ENCODE measurements around the gene PXMP2. TPM values are rescaled to one million over a fixed set of nuclear protein-coding genes. Genes with fewer than 3 reads are reported as not detected.

The PXMP2 gene
- total RNA-seq, 2 donors from 2014 or later = 26.7 to 27.0 TPM

- WGBS, 2 experiments (ENCODE audit: insufficient coverage in 1 of 2, insufficient read length in 1 of 2) = 96 to 100% methylated on average over 4 to 12 of the region's 12 CpGs
- H3K27me3 ChIP-seq (ENCODE audit: control insufficient read depth, insufficient read depth, low read length, poor library complexity, severe bottlenecking) = no peaks in the 10 kb centered on the region
- H3K9me3 Mint-ChIP-seq = no peaks in the 10 kb centered on the region
- H3K27ac Mint-ChIP-seq = no peak overlapping the region
- no peaks in the 10 kb centered on the region for H3K27me3 Mint-ChIP-seq (ENCODE audit: insufficient read depth)
- no peak for DNase-seq
- H3K4me1 ChIP-seq (ENCODE audit: control insufficient read depth, insufficient read depth, low read length) = no peaks in the 10 kb centered on the region
- H3K27ac ChIP-seq (ENCODE audit: low read depth, low read length) = no peak overlapping the region
- no peak for TF ChIP-seq CTCF (conservative IDR thresholded peaks at IDR 0.05)
- no peak overlapping the region for H3K4me3 ChIP-seq (ENCODE audit: low read length)
- H3K36me3 ChIP-seq (ENCODE audit: control insufficient read depth, insufficient read depth, low read length) = peaks cover 89% of the 10 kb centered on the region
- H3K9ac ChIP-seq (ENCODE audit: extremely low read depth, low read length, poor library complexity, severe bottlenecking) = no peak overlapping the region
- peaks cover 88% of the 10 kb centered on the region for H3K36me3 Mint-ChIP-seq (ENCODE audit: low read depth)
- H3K4me1 Mint-ChIP-seq = peaks cover 4% of the 10 kb centered on the region
- H3K9me3 ChIP-seq (ENCODE audit: control insufficient read depth, low read length) = no peaks in the 10 kb centered on the region
- no peak overlapping the region for H3K4me3 Mint-ChIP-seq
Measured at GRCh38 chr12:132672678-132673077, 14.7 kb upstream of the PXMP2 start.

- no peak overlapping the region for H3K27ac ChIP-seq (ENCODE audit: low read depth, low read length)
- peaks cover 91% of the 10 kb centered on the region for H3K36me3 ChIP-seq (ENCODE audit: control insufficient read depth, insufficient read depth, low read length)
- H3K27me3 Mint-ChIP-seq (ENCODE audit: insufficient read depth) = no peaks in the 10 kb centered on the region
- 93 to 94% methylated on average over 19 to 26 of the region's 27 CpGs for WGBS, 2 experiments (ENCODE audit: insufficient coverage in 1 of 2, insufficient read length in 1 of 2)
- peaks cover 84% of the 10 kb centered on the region for H3K36me3 Mint-ChIP-seq (ENCODE audit: low read depth)
- H3K27ac Mint-ChIP-seq = no peak overlapping the region
- no peaks in the 10 kb centered on the region for H3K4me1 ChIP-seq (ENCODE audit: control insufficient read depth, insufficient read depth, low read length)
- H3K9me3 ChIP-seq (ENCODE audit: control insufficient read depth, low read length) = no peaks in the 10 kb centered on the region
- H3K9me3 Mint-ChIP-seq = no peaks in the 10 kb centered on the region
- no peak overlapping the region for H3K4me3 Mint-ChIP-seq
- no peaks in the 10 kb centered on the region for H3K27me3 ChIP-seq (ENCODE audit: control insufficient read depth, insufficient read depth, low read length, poor library complexity, severe bottlenecking)
- no peak overlapping the region for H3K9ac ChIP-seq (ENCODE audit: extremely low read depth, low read length, poor library complexity, severe bottlenecking)
- peaks cover 4% of the 10 kb centered on the region for H3K4me1 Mint-ChIP-seq
- TF ChIP-seq CTCF (conservative IDR thresholded peaks at IDR 0.05) = no peak
- no peak for DNase-seq
- H3K4me3 ChIP-seq (ENCODE audit: low read length) = no peak overlapping the region
Measured at GRCh38 chr12:132673288-132674179, 13.9 kb upstream of the PXMP2 start.

GRCh38 chr12:132674561-132674960 is 12.8 kb upstream of the PXMP2 start:
- H3K4me3 ChIP-seq (ENCODE audit: low read length) = no peak overlapping the region
- H3K9ac ChIP-seq (ENCODE audit: extremely low read depth, low read length, poor library complexity, severe bottlenecking) = no peak overlapping the region
- DNase-seq = no peak
- H3K36me3 ChIP-seq (ENCODE audit: control insufficient read depth, insufficient read depth, low read length) = peaks cover 91% of the 10 kb centered on the region
- no peaks in the 10 kb centered on the region for H3K9me3 ChIP-seq (ENCODE audit: control insufficient read depth, low read length)
- H3K4me1 ChIP-seq (ENCODE audit: control insufficient read depth, insufficient read depth, low read length) = no peaks in the 10 kb centered on the region
- no peak overlapping the region for H3K27ac ChIP-seq (ENCODE audit: low read depth, low read length)
- no peaks in the 10 kb centered on the region for H3K27me3 ChIP-seq (ENCODE audit: control insufficient read depth, insufficient read depth, low read length, poor library complexity, severe bottlenecking)
- 96 to 100% methylated on average over 5 of the region's 5 CpGs for WGBS, 2 experiments (ENCODE audit: insufficient coverage in 1 of 2, insufficient read length in 1 of 2)
- no peaks in the 10 kb centered on the region for H3K27me3 Mint-ChIP-seq (ENCODE audit: insufficient read depth)
- peaks cover 82% of the 10 kb centered on the region for H3K36me3 Mint-ChIP-seq (ENCODE audit: low read depth)
- no peak overlapping the region for H3K4me3 Mint-ChIP-seq
- no peaks in the 10 kb centered on the region for H3K9me3 Mint-ChIP-seq
- H3K4me1 Mint-ChIP-seq = peaks cover 4% of the 10 kb centered on the region
- H3K27ac Mint-ChIP-seq = no peak overlapping the region
- TF ChIP-seq CTCF (conservative IDR thresholded peaks at IDR 0.05) = no peak
